Activated CD4-positive, alpha-beta T cell treated with anti-CD3 and anti-CD28 coated beads, Interleukin-2, amount 10 ng/mL, durations not matched to agents 7 days and 5 days (primary cell): ENCODE results near the gene AHSG. TPM values are rescaled to one million over a fixed set of nuclear protein-coding genes. Genes with fewer than 3 reads are reported as not detected.
A peak's percentile ranks its signal among the peaks of the same experiment; 100 is the strongest.

Source experiments
- CTCF ChIA-PET: fragments of 350-600 bp; sonication (Branson Sonifier 250); formaldehyde crosslinking; loops from one replicate; lab custom pipeline; 2021; ENCODE audit warnings: antibody characterized with exemption; lab: Charles Lee
- POLR2A ChIA-PET: fragments of 350-600 bp; sonication (Branson Sonifier 250); formaldehyde crosslinking; loops from one replicate; lab custom pipeline; 2021; ENCODE audit warnings: antibody characterized with exemption; lab: Charles Lee
- DNase-seq: peaks from one replicate; pipeline ENCODE4 v3.0.0-alpha.2; 2020
- H3K27ac Mint-ChIP-seq: one replicate; pipeline ENCODE4 v1.8.0; 2021; ENCODE audit warnings: mild to moderate bottlenecking, moderate library complexity, mixed read lengths
- H3K27me3 Mint-ChIP-seq: one replicate; pipeline ENCODE4 v1.8.0; 2021; ENCODE audit warnings: mixed read lengths
- H3K36me3 Mint-ChIP-seq: one replicate; pipeline ENCODE4 v1.8.0; 2021; ENCODE audit warnings: low read depth, mixed read lengths
- H3K4me1 Mint-ChIP-seq: one replicate; pipeline ENCODE4 v1.8.0; 2021; ENCODE audit warnings: mixed read lengths
- H3K4me3 Mint-ChIP-seq: one replicate; pipeline ENCODE4 v1.8.0; 2021; ENCODE audit warnings: mild to moderate bottlenecking, moderate library complexity, mixed read lengths
- H3K9me3 Mint-ChIP-seq: one replicate; pipeline ENCODE4 v1.8.0; 2021; ENCODE audit warnings: mixed read lengths
- total RNA-seq, 2 experiments: library from RNA; stranded (reverse); gene quantifications; one replicate each; pipeline ENCODE4 v1.2.3, GENCODE V29; 2021

Gene AHSG
- total RNA-seq, 2 experiments from 2014 or later: not detected

DNA sequence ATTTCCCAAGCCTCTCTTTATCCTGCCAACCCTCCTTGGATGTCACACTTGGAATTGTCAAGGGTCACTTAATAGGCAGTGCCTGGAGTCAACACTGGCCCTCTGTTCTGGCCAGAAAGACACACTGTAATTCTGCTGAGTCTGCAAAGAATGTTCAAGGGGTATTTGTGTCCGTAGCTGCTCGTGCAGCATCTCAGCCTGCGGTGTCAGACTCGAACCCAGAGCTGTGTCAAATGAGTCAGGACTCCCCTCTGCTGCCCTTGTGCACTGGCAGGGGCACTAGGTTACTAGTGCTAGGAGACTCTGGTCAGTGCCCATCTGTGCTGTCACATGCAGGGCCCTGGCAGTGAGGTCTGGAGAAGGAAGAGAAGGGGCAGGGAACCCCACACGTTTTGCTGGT lies 795 bp upstream of the AHSG start:
- peaks cover 17% of the 10 kb centered on the region for H3K27me3 Mint-ChIP-seq
- H3K36me3 Mint-ChIP-seq: no peaks in the 10 kb centered on the region
- H3K4me1 Mint-ChIP-seq: peaks cover 16% of the 10 kb centered on the region
- no peak overlapping the region for H3K27ac Mint-ChIP-seq
- ChIA-PET POLR2A (no interaction called here), CTCF (interaction anchor here (0.8 to 0.9 kb wide), 2 partner anchors 14 to 1853 kb away, joined by 3 read pairs; no protein-coding TSS in a partner anchor)
- H3K9me3 Mint-ChIP-seq: no peaks in the 10 kb centered on the region
- no peak for DNase-seq
- no peak overlapping the region for H3K4me3 Mint-ChIP-seq

DNA sequence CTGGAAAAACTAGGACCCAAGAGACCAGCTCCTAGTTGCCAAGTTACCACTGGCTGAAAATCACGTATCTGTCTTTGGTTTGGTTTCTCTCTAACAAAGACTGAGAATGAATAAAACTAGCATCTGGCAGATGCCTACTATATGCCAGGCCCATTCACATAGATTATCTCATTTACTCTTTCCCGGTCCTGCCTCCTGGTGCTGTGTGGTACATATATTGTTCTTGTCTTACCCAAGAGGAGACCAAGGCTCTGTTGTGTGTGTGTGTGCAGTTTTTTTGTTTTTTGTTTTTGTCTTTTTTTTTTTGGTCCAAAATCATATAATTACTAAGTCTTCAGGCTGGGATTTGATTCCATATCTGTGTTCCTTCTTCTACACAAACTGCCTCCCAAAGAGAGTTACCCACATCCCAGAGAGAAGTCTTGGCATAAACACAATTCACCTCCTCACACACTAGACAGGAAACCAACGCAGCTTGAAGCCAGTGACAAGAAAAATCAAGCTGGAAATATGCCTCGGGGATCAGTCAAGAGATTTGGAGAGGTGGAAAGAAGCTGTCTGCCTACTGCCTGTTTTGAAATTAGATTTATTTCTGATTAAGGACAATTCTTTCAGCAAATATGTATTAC lies 891 bp downstream of the AHSG start:
- H3K9me3 Mint-ChIP-seq: no peaks in the 10 kb centered on the region
- ChIA-PET CTCF (interaction anchor here (0.9 to 2.1 kb wide), 9 partner anchors 10 to 354 kb away, joined by 3 to 13 read pairs (median 4); partner anchors contain the start of gene EIF4A2), POLR2A (no interaction called here)
- H3K4me1 Mint-ChIP-seq: peaks cover 20% of the 10 kb centered on the region
- H3K27ac Mint-ChIP-seq: no peak overlapping the region
- H3K36me3 Mint-ChIP-seq: no peaks in the 10 kb centered on the region
- peaks cover 32% of the 10 kb centered on the region for H3K27me3 Mint-ChIP-seq
- DNase-seq: no peak
- no peak overlapping the region for H3K4me3 Mint-ChIP-seq

DNA sequence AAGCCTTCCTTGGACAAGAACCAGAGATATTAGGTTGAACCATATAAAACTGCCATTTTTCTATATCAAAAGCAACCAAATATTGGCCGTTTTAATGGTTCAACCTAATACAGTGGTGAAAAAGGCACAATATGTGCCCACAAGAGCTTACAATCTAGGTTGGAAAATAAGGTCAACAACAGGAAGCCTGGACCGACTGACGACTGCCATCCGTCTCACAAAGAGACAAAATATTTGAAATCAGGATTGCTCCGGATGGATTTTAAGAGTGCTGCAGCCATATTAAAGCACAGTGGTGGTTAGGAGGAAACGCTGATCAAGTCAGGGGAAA lies 1.4 kb downstream of the AHSG start:
- no peaks in the 10 kb centered on the region for H3K36me3 Mint-ChIP-seq
- DNase-seq: no peak
- peaks cover 33% of the 10 kb centered on the region for H3K27me3 Mint-ChIP-seq
- ChIA-PET POLR2A (no interaction called here), CTCF (interaction anchor here (0.5 to 2.1 kb wide), 22 partner anchors 9 to 631 kb away, joined by 3 to 13 read pairs (median 4); partner anchors contain the start of genes EIF4A2 and TBCCD1)
- H3K27ac Mint-ChIP-seq: no peak overlapping the region
- no peaks in the 10 kb centered on the region for H3K9me3 Mint-ChIP-seq
- H3K4me1 Mint-ChIP-seq: peaks cover 20% of the 10 kb centered on the region
- no peak overlapping the region for H3K4me3 Mint-ChIP-seq

DNA sequence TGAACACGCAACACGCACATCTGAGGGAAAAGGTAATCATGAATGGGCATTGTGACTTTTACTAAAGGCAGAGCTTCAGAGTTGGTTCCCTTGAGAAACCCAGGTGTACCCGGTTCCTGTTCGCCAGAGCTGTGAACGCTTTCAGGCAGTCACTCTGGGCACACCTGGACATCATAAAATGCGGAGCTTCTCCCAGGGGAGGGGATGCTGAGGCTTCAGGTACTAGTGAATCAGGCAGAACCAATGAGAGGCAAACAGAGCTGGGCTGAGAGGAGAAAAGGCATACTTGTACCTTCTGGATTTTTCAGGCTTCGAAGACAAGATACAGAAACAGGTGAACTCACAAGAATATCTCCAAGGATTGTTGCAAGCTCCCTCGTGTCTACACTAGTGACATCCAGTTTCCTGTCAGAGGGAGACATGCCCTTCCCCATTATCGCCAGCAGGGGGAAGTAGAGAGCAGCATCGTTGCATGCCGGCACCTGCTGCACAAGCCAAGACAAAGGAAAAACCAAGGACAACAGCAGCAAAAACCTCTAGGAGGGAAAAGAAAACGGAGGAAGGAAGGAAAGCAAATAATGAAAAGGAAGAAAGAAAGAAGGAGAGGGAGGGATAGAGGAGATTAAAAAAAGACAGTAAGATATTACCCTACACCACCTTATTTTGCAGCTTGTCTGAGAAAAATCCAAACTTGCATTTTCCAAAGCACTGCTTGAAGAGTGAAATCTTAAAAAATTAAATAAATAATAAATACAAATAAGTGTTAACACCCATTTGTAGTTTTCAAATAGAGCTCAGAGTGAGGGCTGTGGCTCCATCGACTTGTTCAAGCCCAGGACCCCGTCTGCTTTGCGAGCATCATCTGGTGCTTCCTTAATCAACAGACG lies 2.0 kb downstream of the AHSG start:
- CTCF ChIA-PET: interaction anchor here (0.5 to 3.2 kb wide), 31 partner anchors 9 to 638 kb away, joined by 3 to 13 read pairs (median 3); partner anchors contain the start of genes EIF4A2 and TBCCD1
- DNase-seq: peak; percentile 80
- Mint-ChIP-seq H3K4me3 (no peak overlapping the region), H3K9me3 (no peaks in the 10 kb centered on the region), H3K36me3 (no peaks in the 10 kb centered on the region), H3K27me3 (peaks cover 33% of the 10 kb centered on the region), H3K4me1 (peaks cover 20% of the 10 kb centered on the region), H3K27ac (no peak overlapping the region)
- POLR2A ChIA-PET: no interaction called here

DNA sequence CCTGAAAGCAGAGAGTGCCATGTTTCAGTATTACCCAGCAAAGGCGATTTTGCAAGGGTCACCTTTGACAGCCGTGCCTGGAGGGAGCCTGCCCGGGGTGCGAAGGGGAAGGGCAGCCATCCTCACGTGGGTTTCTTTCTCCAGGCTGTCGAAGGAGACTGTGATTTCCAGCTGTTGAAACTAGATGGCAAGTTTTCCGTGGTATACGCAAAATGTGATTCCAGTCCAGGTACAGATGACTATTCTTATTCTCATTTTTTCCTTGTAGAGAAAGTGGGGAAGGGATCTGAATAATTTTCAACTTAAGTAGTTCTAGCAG lies 3.4 kb downstream of the AHSG start:
- no peak for DNase-seq
- Mint-ChIP-seq H3K9me3 (no peaks in the 10 kb centered on the region), H3K27ac (no peak overlapping the region), H3K4me1 (peaks cover 20% of the 10 kb centered on the region), H3K27me3 (peaks cover 35% of the 10 kb centered on the region), H3K36me3 (no peaks in the 10 kb centered on the region), H3K4me3 (no peak overlapping the region)
- POLR2A ChIA-PET: no interaction called here
- CTCF ChIA-PET: interaction anchor here (0.7 to 3.2 kb wide), 22 partner anchors 8 to 673 kb away, joined by 3 to 17 read pairs (median 6); partner anchors contain the start of gene TBCCD1

DNA sequence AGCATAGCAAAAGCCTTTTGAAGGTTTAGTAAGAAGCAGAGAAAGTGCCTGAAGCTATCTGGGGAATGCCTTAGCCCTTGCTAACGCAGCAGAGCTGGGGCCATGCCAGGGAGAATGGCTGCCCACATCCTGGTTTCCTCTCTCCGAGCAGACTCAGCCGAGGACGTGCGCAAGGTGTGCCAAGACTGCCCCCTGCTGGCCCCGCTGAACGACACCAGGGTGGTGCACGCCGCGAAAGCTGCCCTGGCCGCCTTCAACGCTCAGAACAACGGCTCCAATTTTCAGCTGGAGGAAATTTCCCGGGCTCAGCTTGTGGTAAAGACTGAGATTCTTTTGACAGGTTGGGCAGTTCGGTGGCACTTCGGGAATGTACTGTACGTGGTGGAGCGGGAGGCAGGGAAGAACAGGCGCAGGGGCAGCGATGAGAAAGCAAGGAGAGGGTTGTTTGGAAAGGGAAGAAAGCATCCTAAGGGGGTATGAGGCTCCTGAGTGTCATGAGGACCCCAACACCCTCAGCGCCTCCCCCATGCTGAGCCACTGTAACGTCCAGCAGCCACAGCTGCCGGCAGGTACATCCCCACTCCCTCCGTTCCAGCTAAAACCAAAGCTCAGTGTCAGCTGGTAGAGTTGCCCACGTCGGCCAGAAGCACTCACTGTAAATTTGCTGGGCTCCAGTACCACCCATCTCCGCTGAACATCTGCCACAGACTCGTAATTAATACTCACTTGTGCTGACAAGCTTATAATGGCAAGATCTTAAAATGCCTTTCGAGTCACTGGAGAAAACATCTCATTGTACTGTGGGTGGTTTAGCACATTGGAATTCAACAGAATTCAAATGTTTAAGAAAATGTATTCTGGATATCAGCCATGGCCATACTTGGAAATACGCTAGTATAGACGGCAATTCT lies 4.4 kb downstream of the AHSG start:
- Mint-ChIP-seq H3K36me3 (no peaks in the 10 kb centered on the region), H3K9me3 (no peaks in the 10 kb centered on the region), H3K4me1 (peaks cover 20% of the 10 kb centered on the region), H3K27ac (peak overlapping the region; percentile 38), H3K4me3 (peak overlapping the region; percentile 16), H3K27me3 (peaks cover 35% of the 10 kb centered on the region)
- DNase-seq: peak; percentile 85
- POLR2A ChIA-PET: interaction anchor here (1.0 kb wide), 1 partner anchor 166 kb away, joined by 4 read pairs; the partner anchor contains the start of gene EIF4A2
- CTCF ChIA-PET: interaction anchor here (0.5 to 3.2 kb wide), 53 partner anchors 9 to 691 kb away, joined by 3 to 17 read pairs (median 4); partner anchors contain the start of gene DNAJB11

GRCh38 chr3:186618318-186618938 lies 5.6 kb downstream of the AHSG start:
- Mint-ChIP-seq H3K27me3 (peaks cover 36% of the 10 kb centered on the region), H3K4me3 (no peak overlapping the region), H3K36me3 (no peaks in the 10 kb centered on the region), H3K4me1 (peaks cover 20% of the 10 kb centered on the region), H3K9me3 (no peaks in the 10 kb centered on the region), H3K27ac (no peak overlapping the region)
- no peak for DNase-seq
- POLR2A ChIA-PET: no interaction called here
- CTCF ChIA-PET: interaction anchor here (1.2 to 2.8 kb wide), 3 partner anchors 11 to 532 kb away, joined by 3 to 17 read pairs (median 11); no protein-coding TSS in a partner anchor

DNA sequence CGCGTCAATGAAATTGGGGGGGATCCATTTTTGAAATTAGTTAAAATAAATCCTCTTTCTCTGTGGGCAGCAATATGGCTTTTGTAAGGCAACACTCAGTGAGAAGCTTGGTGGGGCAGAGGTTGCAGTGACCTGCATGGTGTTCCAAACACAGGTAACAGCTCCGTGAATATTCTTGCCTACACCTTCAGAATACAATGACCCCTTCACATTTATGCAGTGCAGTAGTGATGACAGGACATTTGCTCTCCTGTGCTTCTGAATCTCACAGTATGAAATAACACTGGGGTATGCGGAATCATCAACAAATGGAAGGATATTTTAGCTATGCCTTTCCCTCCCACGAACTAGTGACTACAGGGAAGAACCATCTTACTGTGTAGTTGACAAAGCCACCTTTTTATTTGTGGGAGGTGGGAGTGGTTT lies 6.9 kb downstream of the AHSG start:
- no peaks in the 10 kb centered on the region for H3K9me3 Mint-ChIP-seq
- ChIA-PET CTCF (interaction anchor here (0.5 kb wide), 1 partner anchor 1059 kb away, joined by 3 read pairs; no protein-coding TSS in a partner anchor), POLR2A (no interaction called here)
- H3K4me1 Mint-ChIP-seq: peaks cover 14% of the 10 kb centered on the region
- no peak overlapping the region for H3K4me3 Mint-ChIP-seq
- no peak overlapping the region for H3K27ac Mint-ChIP-seq
- no peak for DNase-seq
- H3K36me3 Mint-ChIP-seq: no peaks in the 10 kb centered on the region
- peaks cover 31% of the 10 kb centered on the region for H3K27me3 Mint-ChIP-seq

- DNase-seq: no peak
- no peak overlapping the region for H3K27ac Mint-ChIP-seq
- H3K27me3 Mint-ChIP-seq: peaks cover 29% of the 10 kb centered on the region
- ChIA-PET CTCF (interaction anchor here (0.5 kb wide), 1 partner anchor 1059 kb away, joined by 3 read pairs; no protein-coding TSS in a partner anchor), POLR2A (no interaction called here)
- no peak overlapping the region for H3K4me3 Mint-ChIP-seq
- H3K9me3 Mint-ChIP-seq: no peaks in the 10 kb centered on the region
- H3K4me1 Mint-ChIP-seq: peaks cover 12% of the 10 kb centered on the region
- H3K36me3 Mint-ChIP-seq: no peaks in the 10 kb centered on the region
Measured at GRCh38 chr3:186620213-186621092, 7.6 kb downstream of the AHSG start.

DNA sequence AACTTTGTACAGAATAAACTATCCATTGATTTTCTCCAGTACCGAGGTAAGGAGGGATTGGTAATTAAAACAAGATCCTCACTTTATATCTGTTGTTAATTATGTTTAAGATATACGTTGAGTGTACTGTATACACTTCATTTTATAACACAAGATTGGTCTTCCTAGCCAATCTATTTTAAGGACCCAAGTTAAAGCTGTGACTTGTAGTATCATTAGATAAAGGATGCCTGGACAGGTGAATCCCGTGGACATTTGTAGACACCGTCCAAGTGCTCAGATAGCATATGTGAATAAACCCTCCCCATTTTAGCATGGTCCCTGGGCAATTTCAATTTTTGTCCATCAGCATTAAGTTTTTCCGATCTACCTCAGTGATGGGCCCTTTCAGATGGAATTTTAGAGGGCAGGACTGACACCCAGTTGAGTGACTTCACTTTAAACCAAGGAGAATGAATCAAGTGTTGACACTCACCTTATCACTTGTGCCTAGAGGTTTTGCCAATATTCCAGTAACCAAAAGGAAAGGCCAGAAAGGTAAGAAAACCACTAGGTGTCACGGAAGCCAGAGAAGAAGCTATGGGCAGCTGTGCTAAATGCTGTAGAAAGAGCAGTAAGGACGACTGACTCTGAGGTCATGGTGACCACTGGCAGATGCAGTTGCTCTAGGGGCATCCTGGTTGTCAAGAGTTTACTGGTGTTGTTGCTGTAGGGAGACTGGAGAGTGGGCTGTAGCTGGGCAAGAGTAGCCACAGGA lies 9.2 kb downstream of the AHSG start:
- Mint-ChIP-seq H3K27ac (no peak overlapping the region), H3K27me3 (peaks cover 27% of the 10 kb centered on the region), H3K36me3 (no peaks in the 10 kb centered on the region), H3K4me1 (peaks cover 4% of the 10 kb centered on the region), H3K4me3 (no peak overlapping the region), H3K9me3 (no peaks in the 10 kb centered on the region)
- no peak for DNase-seq
- CTCF ChIA-PET: interaction anchor here (0.7 kb wide), 1 partner anchor 490 kb away, joined by 3 read pairs; no protein-coding TSS in a partner anchor
- POLR2A ChIA-PET: no interaction called here
